ENCODE measurements around the gene UNC5C. TPM values are rescaled to one million over a fixed set of nuclear protein-coding genes. Genes with fewer than 3 reads are reported as not detected.
A peak's percentile ranks its signal among the peaks of the same experiment; 100 is the strongest.

The UNC5C gene
- total and polyA plus RNA-seq, 2 experiments from 2014 or later: 3.5 to 16.0 TPM

GRCh38 chr4:95209927-95210326, 338.8 kb downstream of the UNC5C start:
- Histone ChIP-seq H3K9me3 (ENCODE audit: low read depth) (no peaks in the 10 kb centered on the region), H4K20me1 (ENCODE audit: insufficient read depth, poor library complexity, severe bottlenecking) (no peaks in the 10 kb centered on the region), H3K27ac (no peak overlapping the region), H3K4me1 (ENCODE audit: insufficient read depth) (no peaks in the 10 kb centered on the region), H3K4me3 (no peak overlapping the region), H3K4me2 (no peak overlapping the region), H3K79me2 (no peaks in the 10 kb centered on the region), H3K36me3 (replicated peaks; ENCODE audit: insufficient read depth, low read depth) (no peaks in the 10 kb centered on the region), H3K9me2 (replicated peaks; ENCODE audit: insufficient read depth) (no peaks in the 10 kb centered on the region), H3K27me3 (peaks cover 21% of the 10 kb centered on the region), H2AFZ (no peak overlapping the region)
- no peak for TF ChIP-seq CTCF (IDR thresholded peaks at IDR 0.05; ENCODE audit: poor library complexity)
- TF ChIP-seq EZH2 (IDR thresholded peaks at IDR 0.05; ENCODE audit: borderline replicate concordance): no peak
- no peak for TF ChIP-seq EZH2phosphoT487 (IDR thresholded peaks at IDR 0.05; ENCODE audit: low read depth, severe bottlenecking, unreplicated experiment)
- no peak for DNase-seq (ENCODE audit: low spot score)
- WGBS (ENCODE audit: low lambda C conversion rate, missing lambda C conversion rate): 52% methylated on average over 1 of the region's 1 CpG

DNA sequence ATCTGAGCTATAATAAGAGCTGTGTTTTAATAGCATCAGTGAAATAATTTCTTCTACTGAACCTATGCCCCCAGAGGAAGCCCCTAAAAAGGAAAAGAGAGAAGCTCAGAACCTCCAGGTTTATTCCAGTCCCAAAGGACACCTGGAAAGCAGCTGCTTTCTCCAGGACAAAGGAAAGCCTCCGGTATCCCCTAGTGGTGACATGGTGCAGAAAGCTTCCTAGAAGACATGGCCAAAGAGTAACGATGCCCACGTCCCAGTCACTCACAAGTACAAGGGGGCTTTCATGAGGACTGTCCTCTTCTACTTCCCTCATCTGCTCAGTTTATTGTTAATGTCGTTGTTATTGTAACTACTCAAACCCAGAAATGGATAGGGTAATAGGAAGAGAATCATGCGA, 343.9 kb downstream of the UNC5C start:
- H3K36me3 ChIP-seq (replicated peaks; ENCODE audit: insufficient read depth, low read depth): no peaks in the 10 kb centered on the region
- H3K27me3 ChIP-seq: no peaks in the 10 kb centered on the region
- 39% methylated on average over 5 of the region's 5 CpGs for WGBS (ENCODE audit: low lambda C conversion rate, missing lambda C conversion rate)
- H3K27ac ChIP-seq: no peak overlapping the region
- no peaks in the 10 kb centered on the region for H3K79me2 ChIP-seq
- no peak overlapping the region for H3K4me3 ChIP-seq
- no peaks in the 10 kb centered on the region for H3K9me3 ChIP-seq (ENCODE audit: low read depth)
- H4K20me1 ChIP-seq (ENCODE audit: insufficient read depth, poor library complexity, severe bottlenecking): no peaks in the 10 kb centered on the region
- H3K4me1 ChIP-seq (ENCODE audit: insufficient read depth): no peaks in the 10 kb centered on the region
- no peak overlapping the region for H3K4me2 ChIP-seq
- TF ChIP-seq EZH2phosphoT487 (IDR thresholded peaks at IDR 0.05; ENCODE audit: low read depth, severe bottlenecking, unreplicated experiment) (no peak), CTCF (IDR thresholded peaks at IDR 0.05; ENCODE audit: poor library complexity) (peak; percentile 25), EZH2 (IDR thresholded peaks at IDR 0.05; ENCODE audit: borderline replicate concordance) (no peak)
- H3K9me2 ChIP-seq (replicated peaks; ENCODE audit: insufficient read depth): no peaks in the 10 kb centered on the region
- DNase-seq (ENCODE audit: low spot score): no peak
- no peak overlapping the region for H2AFZ ChIP-seq

DNA sequence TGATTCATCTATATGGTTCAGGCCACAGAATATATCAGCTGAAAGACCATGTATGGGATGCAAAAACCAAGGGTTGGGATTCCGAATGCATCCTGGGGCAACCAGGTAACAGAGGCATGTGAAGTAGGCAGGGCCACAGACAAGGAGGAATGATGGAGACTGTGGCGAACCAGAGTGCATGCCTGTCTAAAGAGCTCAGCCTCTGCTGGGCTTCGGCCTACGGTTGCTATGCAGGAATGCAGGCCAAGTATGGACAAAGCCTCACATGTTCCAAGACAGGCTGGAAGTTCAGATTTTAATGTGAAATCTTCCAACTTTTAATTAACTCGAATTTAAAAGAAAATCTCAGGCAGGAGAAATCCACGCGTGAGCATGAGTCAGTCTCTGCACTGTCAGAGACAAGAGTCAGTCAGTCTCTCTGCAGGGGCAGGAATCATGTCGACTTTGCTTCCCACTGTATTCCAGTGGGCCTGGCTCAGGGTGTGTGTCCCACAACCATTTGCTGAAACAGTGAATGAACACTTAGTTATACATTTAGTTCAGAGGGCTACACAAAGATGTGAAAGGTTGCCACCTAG, 344.4 kb downstream of the UNC5C start:
- H2AFZ ChIP-seq: no peak overlapping the region
- no peaks in the 10 kb centered on the region for H3K27me3 ChIP-seq
- no peak overlapping the region for H3K4me3 ChIP-seq
- H3K27ac ChIP-seq: no peak overlapping the region
- no peaks in the 10 kb centered on the region for H3K36me3 ChIP-seq (replicated peaks; ENCODE audit: insufficient read depth, low read depth)
- H3K4me1 ChIP-seq (ENCODE audit: insufficient read depth): no peaks in the 10 kb centered on the region
- TF ChIP-seq CTCF (IDR thresholded peaks at IDR 0.05; ENCODE audit: poor library complexity): no peak
- no peak for TF ChIP-seq EZH2phosphoT487 (IDR thresholded peaks at IDR 0.05; ENCODE audit: low read depth, severe bottlenecking, unreplicated experiment)
- no peak for TF ChIP-seq EZH2 (IDR thresholded peaks at IDR 0.05; ENCODE audit: borderline replicate concordance)
- 89% methylated on average over 8 of the region's 8 CpGs for WGBS (ENCODE audit: low lambda C conversion rate, missing lambda C conversion rate)
- H3K79me2 ChIP-seq: no peaks in the 10 kb centered on the region
- no peak for DNase-seq (ENCODE audit: low spot score)
- H3K9me2 ChIP-seq (replicated peaks; ENCODE audit: insufficient read depth): no peaks in the 10 kb centered on the region
- no peaks in the 10 kb centered on the region for H3K9me3 ChIP-seq (ENCODE audit: low read depth)
- H4K20me1 ChIP-seq (ENCODE audit: insufficient read depth, poor library complexity, severe bottlenecking): no peaks in the 10 kb centered on the region
- no peak overlapping the region for H3K4me2 ChIP-seq

Data from hepatocyte (in vitro differentiated cells).